Subcutaneous abdominal adipose tissue (tissue), 5 donors: ENCODE results near the gene MCM9.
A peak's percentile ranks its signal among the peaks of the same experiment; 100 is the strongest.

Experiments used
- H3K27ac ChIP-seq: one replicate; pipeline ENCODE4 v1.7.0; 2013; ENCODE audit warnings: low read depth, mild to moderate bottlenecking, inconsistent platforms, low read length, moderate library complexity
- H3K27me3 ChIP-seq, 5 donors: one replicate each; pipeline ENCODE4 v1.7.0; 2013; ENCODE audit warnings: low read length in 5 of 5, inconsistent platforms in 1 of 5; ENCODE audit not compliant: control insufficient read depth in 5 of 5, insufficient read depth in 4 of 5
- H3K36me3 ChIP-seq, 5 donors: one replicate each; pipeline ENCODE4 v1.7.0; 2013; ENCODE audit warnings: low read length in 5 of 5; ENCODE audit not compliant: control insufficient read depth in 5 of 5, insufficient read depth in 5 of 5
- H3K4me1 ChIP-seq, 5 donors: one replicate each; pipeline ENCODE4 v1.7.0; 2013; ENCODE audit warnings: low read length in 5 of 5, mild to moderate bottlenecking in 3 of 5, moderate library complexity in 1 of 5; ENCODE audit not compliant: control insufficient read depth in 5 of 5, insufficient read depth in 5 of 5
- H3K4me3 ChIP-seq, 5 donors: one replicate each; pipeline ENCODE4 v1.7.0; 2013; ENCODE audit warnings: low read length in 5 of 5, low read depth in 1 of 5
- H3K9ac ChIP-seq, 5 donors: one replicate each; pipeline ENCODE4 v1.7.0; 2013; ENCODE audit warnings: low read length in 5 of 5, mild to moderate bottlenecking in 4 of 5, moderate library complexity in 3 of 5
- H3K9me3 ChIP-seq, 5 donors: one replicate each; pipeline ENCODE4 v1.7.0; 2013; ENCODE audit warnings: low read length in 5 of 5; ENCODE audit not compliant: control insufficient read depth in 5 of 5
- donor health status: healthy.
- donor health status: healthy.
- donor health status: healthy.
- donor health status: healthy.
- donor health status: healthy.

The MCM9 gene

DNA sequence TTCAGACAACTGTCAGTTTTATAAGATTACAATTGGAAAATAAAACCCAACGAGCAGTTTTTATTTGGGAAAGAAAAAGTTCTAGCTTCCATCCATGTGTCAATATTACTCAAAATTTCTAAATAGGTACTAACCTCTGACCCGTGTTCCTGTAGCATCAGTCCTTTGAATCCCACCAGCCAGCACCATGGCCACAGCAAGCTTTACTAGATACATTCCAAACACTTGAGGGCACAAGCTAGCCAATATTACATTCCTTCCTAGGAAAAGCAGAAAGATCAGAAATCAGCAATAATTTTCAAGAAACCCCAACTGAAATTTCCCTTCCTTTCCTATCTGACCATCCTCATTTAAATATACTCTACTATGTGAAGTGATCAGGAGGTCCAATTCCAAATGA, 21.8 kb downstream of the MCM9 start:
- Histone ChIP-seq H3K9ac (no peak overlapping the region), H3K4me3 (no peak overlapping the region), H3K27ac (no peak overlapping the region), H3K36me3 (peaks cover 44 to 67% (median 46%) of the 10 kb centered on the region in 5 donors), H3K9me3 (no peaks in the 10 kb centered on the region), H3K27me3 (no peaks in the 10 kb centered on the region), H3K4me1 (peaks cover 0 to 11% (median 7%) of the 10 kb centered on the region in 5 donors)

DNA sequence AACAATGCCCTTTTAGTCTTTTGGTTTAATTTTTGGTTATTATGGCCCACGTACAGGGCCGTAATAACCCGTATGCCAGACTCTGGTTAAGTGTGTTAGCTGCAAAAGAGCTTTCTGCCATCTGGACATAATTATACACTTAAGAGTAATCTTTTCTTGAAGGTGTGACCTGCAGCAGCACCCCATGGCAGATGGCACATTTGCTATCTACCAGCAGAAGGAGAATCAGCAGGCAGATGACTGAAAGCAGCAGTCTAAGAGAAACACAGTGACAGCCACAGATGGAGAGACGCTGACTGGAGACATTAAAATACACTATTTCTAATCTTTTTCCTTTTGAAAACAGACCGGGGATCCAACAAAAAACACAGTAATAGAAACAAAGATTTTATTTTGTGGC, 22.3 kb downstream of the MCM9 start:
- Histone ChIP-seq H3K9ac (no peak overlapping the region), H3K27ac (no peak overlapping the region), H3K4me3 (no peak overlapping the region), H3K9me3 (no peaks in the 10 kb centered on the region), H3K4me1 (peaks cover 0 to 12% (median 7%) of the 10 kb centered on the region in 5 donors), H3K27me3 (no peaks in the 10 kb centered on the region), H3K36me3 (peaks cover 43 to 64% (median 48%) of the 10 kb centered on the region in 5 donors)

DNA sequence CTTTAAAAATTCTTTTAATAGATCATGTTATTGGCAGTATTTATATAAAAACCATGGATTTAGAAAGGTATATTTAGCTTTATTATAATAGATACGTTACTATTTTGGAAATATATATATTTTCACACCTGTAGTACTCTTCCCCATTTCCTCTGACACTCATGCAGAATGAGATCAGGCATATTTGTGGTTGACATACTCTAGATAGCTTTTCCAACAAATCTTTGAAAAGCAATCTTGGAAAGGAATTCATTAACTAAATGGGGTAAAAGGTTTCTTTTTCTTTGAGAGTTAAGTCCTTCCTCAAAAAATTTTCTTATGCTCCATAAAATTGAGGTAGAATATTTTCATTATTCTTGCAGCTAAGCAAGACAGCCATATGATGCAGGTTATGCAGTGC, 26.5 kb downstream of the MCM9 start:
- peak overlapping the region in 1 of 5 donors; percentile 11 for H3K9ac ChIP-seq
- H3K36me3 ChIP-seq, result peaks cover 36 to 56% (median 48%) of the 10 kb centered on the region in 5 donors
- H3K27me3 ChIP-seq, result no peaks in the 10 kb centered on the region
- H3K4me1 ChIP-seq, result peaks cover 0 to 6% (median 0%) of the 10 kb centered on the region in 5 donors
- H3K27ac ChIP-seq, result no peak overlapping the region
- no peak overlapping the region for H3K4me3 ChIP-seq
- no peaks in the 10 kb centered on the region for H3K9me3 ChIP-seq

DNA sequence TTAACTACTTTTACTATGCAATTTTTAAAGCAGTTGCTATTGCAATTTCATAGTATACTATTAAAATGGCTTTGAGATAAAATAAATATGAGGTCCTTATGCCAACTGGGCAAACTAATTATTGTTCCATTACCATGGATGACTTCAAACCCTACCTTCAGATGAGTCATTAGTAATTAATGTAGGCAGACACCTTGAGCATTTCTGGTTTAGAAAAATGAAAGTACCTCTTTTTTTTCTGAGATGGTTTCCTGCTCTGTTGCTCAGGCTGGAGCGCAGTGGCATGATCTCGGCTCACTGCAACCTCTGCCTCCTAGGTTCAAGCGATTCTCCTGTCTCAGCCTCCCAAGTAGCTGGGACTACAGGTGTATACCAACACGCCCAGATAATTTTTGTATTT, 29.1 kb downstream of the MCM9 start:
- Histone ChIP-seq H3K4me3 (no peak overlapping the region), H3K4me1 (peaks cover 0 to 15% (median 5%) of the 10 kb centered on the region in 5 donors), H3K9ac (no peak overlapping the region), H3K27me3 (no peaks in the 10 kb centered on the region), H3K9me3 (no peaks in the 10 kb centered on the region), H3K36me3 (peaks cover 18 to 38% (median 32%) of the 10 kb centered on the region in 5 donors), H3K27ac (no peak overlapping the region)

DNA sequence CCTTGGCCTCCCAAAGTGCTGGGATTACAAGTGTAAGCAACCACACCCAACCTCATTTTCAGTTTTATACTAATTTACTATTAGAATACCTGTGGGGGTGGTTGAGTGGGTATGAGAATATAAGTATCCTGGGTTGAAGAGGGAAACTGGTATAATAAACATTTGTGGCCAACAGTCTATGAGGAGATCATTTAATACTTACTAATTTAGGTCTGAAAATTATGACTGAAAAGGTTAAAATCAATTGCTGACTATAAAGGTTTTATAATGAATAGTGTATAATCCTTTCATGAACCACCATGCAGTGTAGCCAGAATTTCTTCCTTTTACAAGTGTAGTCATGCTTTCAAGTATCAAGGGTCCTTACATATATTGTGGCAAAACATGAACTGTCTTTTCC, 29.9 kb downstream of the MCM9 start:
- H3K9ac ChIP-seq, result no peak overlapping the region
- H3K4me1 ChIP-seq, result peaks cover 0 to 20% (median 5%) of the 10 kb centered on the region in 5 donors
- H3K36me3 ChIP-seq, result peaks cover 13 to 31% (median 29%) of the 10 kb centered on the region in 5 donors
- no peaks in the 10 kb centered on the region for H3K9me3 ChIP-seq
- H3K27ac ChIP-seq, result no peak overlapping the region
- H3K27me3 ChIP-seq, result no peaks in the 10 kb centered on the region
- H3K4me3 ChIP-seq, result no peak overlapping the region

DNA sequence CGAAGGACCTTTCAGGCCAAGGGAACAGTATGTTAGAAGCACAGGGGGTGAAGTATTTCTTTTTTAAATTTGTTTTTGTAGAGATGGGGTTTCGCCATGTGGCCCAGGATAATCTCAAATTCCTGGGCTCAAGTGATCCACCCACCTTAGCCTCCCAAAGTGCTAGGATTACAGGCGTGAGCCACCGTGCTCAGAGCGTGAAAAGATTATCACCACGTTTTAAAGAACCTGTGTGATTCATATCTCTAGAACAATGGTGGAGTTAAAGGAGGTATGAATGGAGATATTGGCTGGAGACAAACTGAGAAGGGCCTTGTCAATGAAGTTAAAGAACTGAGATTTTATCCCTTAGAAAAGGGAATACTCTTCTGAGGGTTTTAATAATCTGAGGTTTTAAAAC, 31.3 kb downstream of the MCM9 start:
- H3K27me3 ChIP-seq, result no peaks in the 10 kb centered on the region
- H3K9me3 ChIP-seq, result no peaks in the 10 kb centered on the region
- no peak overlapping the region for H3K4me3 ChIP-seq
- no peak overlapping the region for H3K27ac ChIP-seq
- H3K36me3 ChIP-seq, result peaks cover 14 to 29% (median 25%) of the 10 kb centered on the region in 5 donors
- H3K9ac ChIP-seq, result peak overlapping the region in 1 of 5 donors; percentile 63
- peaks cover 0 to 21% (median 8%) of the 10 kb centered on the region in 5 donors for H3K4me1 ChIP-seq

DNA sequence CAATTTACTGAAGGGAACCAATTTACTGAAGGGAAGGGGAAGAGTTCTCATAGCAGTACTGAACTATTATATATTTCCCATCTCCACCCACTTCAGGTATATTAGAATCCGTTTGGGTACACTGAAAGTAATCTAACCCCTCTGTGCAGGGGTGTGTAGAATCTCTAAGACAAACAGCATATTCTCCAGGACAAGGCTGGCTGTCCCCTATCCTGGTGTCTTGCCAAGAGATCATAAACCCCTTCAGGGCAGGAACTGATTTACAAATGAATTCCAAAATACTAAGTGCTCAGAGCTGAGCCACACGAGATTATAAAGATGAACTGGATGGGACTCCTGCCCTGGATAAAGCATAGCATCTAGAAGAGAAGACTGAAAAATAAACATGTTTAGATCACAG, 31.8 kb downstream of the MCM9 start:
- Histone ChIP-seq H3K27ac (no peak overlapping the region), H3K36me3 (peaks cover 14 to 27% (median 24%) of the 10 kb centered on the region in 5 donors), H3K9ac (peak overlapping the region in 1 of 5 donors; percentile 63), H3K9me3 (no peaks in the 10 kb centered on the region), H3K27me3 (no peaks in the 10 kb centered on the region), H3K4me3 (no peak overlapping the region), H3K4me1 (peaks cover 0 to 17% (median 8%) of the 10 kb centered on the region in 5 donors)

DNA sequence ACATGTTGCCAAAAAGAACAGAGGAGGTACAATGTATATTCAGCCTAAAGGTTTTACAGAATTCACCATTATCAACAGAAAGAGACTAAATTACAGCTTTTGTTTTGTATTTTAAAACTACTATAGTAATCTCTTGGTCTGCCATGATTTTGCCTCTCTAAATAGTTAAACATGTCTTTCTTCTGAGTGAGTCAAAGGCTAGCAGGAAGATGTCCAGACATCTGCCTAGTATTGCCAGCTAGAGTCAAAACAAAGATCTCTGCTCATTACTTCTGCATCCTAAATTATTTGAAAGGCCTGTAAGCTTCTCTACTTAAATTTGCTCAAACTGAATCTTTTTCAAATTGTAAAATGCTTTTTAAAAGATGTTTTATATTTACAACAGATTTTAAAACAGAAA, 32.2 kb downstream of the MCM9 start:
- H3K27ac ChIP-seq, result no peak overlapping the region
- no peaks in the 10 kb centered on the region for H3K27me3 ChIP-seq
- no peaks in the 10 kb centered on the region for H3K9me3 ChIP-seq
- H3K36me3 ChIP-seq, result peaks cover 14 to 27% (median 21%) of the 10 kb centered on the region in 5 donors
- H3K9ac ChIP-seq, result peak overlapping the region in 1 of 5 donors; percentile 63
- no peak overlapping the region for H3K4me3 ChIP-seq
- peaks cover 0 to 17% (median 8%) of the 10 kb centered on the region in 5 donors for H3K4me1 ChIP-seq

DNA sequence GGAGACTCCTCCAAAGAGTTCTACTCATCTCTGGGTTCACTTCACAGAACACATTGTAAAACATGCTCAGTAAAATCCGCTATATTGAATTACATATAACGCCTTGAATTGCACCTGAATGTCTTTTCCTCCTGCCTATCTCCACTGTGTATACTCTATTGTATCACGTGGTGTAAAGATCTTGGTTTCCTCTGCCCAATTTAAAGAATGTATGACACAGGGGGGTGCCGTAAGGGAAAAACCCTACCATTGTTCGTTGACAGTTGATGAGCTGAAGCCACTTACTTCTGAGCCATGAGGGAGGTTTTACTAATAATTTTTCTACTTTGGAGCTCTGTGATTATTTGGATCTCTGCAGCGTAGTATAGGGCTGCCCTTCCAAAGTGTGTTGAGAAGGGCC, 35.0 kb downstream of the MCM9 start:
- peaks cover 6 to 11% (median 8%) of the 10 kb centered on the region in 5 donors for H3K36me3 ChIP-seq
- no peaks in the 10 kb centered on the region for H3K27me3 ChIP-seq
- H3K4me1 ChIP-seq, result peaks cover 0 to 23% (median 17%) of the 10 kb centered on the region in 5 donors
- no peak overlapping the region for H3K9ac ChIP-seq
- H3K27ac ChIP-seq, result no peak overlapping the region
- no peaks in the 10 kb centered on the region for H3K9me3 ChIP-seq
- H3K4me3 ChIP-seq, result no peak overlapping the region

DNA sequence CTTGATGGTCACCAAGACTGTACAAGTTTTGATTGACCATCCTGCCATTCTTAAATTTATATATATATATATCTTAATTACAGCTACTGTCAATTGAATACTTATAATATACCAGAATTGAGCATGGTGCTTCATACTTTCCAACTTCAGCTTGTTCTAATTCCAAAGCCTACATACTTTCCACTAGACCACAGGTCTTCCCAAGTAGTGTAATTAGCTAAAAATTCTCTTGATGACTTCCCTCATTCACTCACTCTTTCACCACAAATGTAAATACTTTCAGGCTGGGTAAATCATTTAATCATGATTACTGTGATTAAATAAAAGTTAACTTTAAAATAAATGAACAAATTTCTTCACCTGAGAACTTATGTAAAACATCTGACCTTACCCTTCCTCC, 37.6 kb downstream of the MCM9 start:
- peaks cover 0 to 22% (median 19%) of the 10 kb centered on the region in 5 donors for H3K4me1 ChIP-seq
- no peak overlapping the region for H3K9ac ChIP-seq
- H3K4me3 ChIP-seq, result no peak overlapping the region
- no peak overlapping the region for H3K27ac ChIP-seq
- H3K36me3 ChIP-seq, result peaks cover 0 to 5% (median 3%) of the 10 kb centered on the region in 5 donors
- H3K9me3 ChIP-seq, result no peaks in the 10 kb centered on the region
- H3K27me3 ChIP-seq, result no peaks in the 10 kb centered on the region
